ENCODE results near the gene NBDY. TPM values are rescaled to one million over a fixed set of nuclear protein-coding genes. Genes with fewer than 3 reads are reported as not detected.

NBDY gene
- polyA plus RNA-seq, 1 donor (not counting 4 experiments of a cell fraction or from before 2014, with no cell fraction given), result 41.1 TPM

DNA sequence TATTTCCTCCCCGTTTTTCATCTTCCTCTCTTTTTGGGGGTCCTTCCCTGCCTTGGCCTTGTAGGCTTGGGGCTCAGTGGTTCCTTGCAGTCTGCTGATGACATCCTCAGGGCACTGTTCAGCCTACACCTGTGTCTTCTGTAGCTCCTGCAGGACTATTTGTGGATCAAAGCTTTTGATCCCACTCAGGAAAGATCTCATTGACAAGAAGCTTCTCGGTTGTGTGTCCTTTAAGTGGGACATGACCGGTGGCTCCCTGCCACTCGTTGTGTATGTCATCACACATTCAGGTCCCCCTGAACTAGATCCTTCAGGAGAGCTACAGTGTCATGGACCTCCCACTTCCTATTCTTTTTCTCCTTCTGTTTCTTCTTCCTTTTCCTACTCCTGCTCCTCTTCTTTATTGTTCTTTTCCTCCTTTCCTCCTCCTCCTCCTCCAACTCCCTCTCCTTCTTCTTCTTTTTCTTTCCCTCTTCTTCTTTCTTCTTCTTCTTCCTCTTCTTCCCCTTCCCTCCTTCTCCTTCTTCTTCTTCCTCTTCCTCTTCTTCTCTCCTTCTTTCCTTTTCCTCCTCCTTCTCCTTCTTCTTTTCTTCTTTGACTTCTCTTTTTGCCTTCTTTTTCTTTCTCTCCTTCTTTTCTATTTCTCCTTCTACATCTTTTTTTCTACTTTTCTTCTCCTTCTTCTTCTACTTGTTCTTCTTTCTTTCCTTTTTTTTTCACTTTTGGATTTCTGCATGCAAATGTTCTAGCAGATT is 67.8 kb downstream of the NBDY start:
- no peaks in the 10 kb centered on the region for H3K9me3 ChIP-seq (ENCODE audit: control insufficient read depth, low read depth, low read length)
- no peaks in the 10 kb centered on the region for H3K9me1 ChIP-seq (ENCODE audit: control insufficient read depth, extremely low read depth, insufficient read depth, low read length)
- no peak overlapping the region for H3K9ac ChIP-seq (ENCODE audit: control insufficient read depth, extremely low read depth, insufficient read depth, low read length)
- H2AFZ ChIP-seq (ENCODE audit: control insufficient read depth, low read length), result no peak overlapping the region
- dilution Hi-C loops (cut with MboI; ENCODE audit: extremely low pct_ligation_motif_present, low sequenced_read_pairs), result no loop called here
- no peak overlapping the region for H3K4me3 ChIP-seq (ENCODE audit: control insufficient read depth in 2 of 3, extremely low read depth in 1 of 3, insufficient read depth in 2 of 3, low read depth in 1 of 3, low read length in 3 of 3)
- no peak for TF ChIP-seq EZH2 (IDR thresholded peaks at IDR 0.05; ENCODE audit: low read length)
- TF ChIP-seq, protein P1, sequence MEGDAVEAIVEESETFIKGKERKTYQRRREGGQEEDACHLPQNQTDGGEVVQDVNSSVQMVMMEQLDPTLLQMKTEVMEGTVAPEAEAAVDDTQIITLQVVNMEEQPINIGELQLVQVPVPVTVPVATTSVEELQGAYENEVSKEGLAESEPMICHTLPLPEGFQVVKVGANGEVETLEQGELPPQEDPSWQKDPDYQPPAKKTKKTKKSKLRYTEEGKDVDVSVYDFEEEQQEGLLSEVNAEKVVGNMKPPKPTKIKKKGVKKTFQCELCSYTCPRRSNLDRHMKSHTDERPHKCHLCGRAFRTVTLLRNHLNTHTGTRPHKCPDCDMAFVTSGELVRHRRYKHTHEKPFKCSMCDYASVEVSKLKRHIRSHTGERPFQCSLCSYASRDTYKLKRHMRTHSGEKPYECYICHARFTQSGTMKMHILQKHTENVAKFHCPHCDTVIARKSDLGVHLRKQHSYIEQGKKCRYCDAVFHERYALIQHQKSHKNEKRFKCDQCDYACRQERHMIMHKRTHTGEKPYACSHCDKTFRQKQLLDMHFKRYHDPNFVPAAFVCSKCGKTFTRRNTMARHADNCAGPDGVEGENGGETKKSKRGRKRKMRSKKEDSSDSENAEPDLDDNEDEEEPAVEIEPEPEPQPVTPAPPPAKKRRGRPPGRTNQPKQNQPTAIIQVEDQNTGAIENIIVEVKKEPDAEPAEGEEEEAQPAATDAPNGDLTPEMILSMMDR (optimal IDR thresholded peaks at IDR 0.05 in 1 of 3, IDR thresholded peaks at IDR 0.05 in 1 of 3, conservative IDR thresholded peaks at IDR 0.05 in 1 of 3; ENCODE audit: extremely low read depth in 1 of 3, insufficient read depth in 2 of 3, low read length in 3 of 3), result no peak
- H4K20me1 ChIP-seq (ENCODE audit: control insufficient read depth, extremely low read depth, insufficient read depth, low read length), result no peaks in the 10 kb centered on the region
- no peak overlapping the region for H3K4me2 ChIP-seq (ENCODE audit: control insufficient read depth, extremely low read depth, insufficient read depth, low read depth, low read length)
- no peaks in the 10 kb centered on the region for H3K79me2 ChIP-seq (ENCODE audit: control insufficient read depth, insufficient read depth, low read length)
- H3K4me1 ChIP-seq (ENCODE audit: control insufficient read depth, extremely low read depth, insufficient read depth, low read length), result peaks cover 2% of the 10 kb centered on the region
- no peak overlapping the region for H3K27ac ChIP-seq (ENCODE audit: control insufficient read depth, insufficient read depth, low read length)
- no peak for FAIRE-seq
- H3K27me3 ChIP-seq (ENCODE audit: control insufficient read depth, extremely low read depth, insufficient read depth, low read length), result no peaks in the 10 kb centered on the region
- DNase-seq (ENCODE audit: low read depth, low spot score), result no peak
- H3K36me3 ChIP-seq (ENCODE audit: control insufficient read depth in 2 of 2, extremely low read depth in 1 of 2, insufficient read depth in 2 of 2, low read length in 2 of 2), result peaks cover 0 to 2% of the 10 kb centered on the region in 2 experiments

DNA sequence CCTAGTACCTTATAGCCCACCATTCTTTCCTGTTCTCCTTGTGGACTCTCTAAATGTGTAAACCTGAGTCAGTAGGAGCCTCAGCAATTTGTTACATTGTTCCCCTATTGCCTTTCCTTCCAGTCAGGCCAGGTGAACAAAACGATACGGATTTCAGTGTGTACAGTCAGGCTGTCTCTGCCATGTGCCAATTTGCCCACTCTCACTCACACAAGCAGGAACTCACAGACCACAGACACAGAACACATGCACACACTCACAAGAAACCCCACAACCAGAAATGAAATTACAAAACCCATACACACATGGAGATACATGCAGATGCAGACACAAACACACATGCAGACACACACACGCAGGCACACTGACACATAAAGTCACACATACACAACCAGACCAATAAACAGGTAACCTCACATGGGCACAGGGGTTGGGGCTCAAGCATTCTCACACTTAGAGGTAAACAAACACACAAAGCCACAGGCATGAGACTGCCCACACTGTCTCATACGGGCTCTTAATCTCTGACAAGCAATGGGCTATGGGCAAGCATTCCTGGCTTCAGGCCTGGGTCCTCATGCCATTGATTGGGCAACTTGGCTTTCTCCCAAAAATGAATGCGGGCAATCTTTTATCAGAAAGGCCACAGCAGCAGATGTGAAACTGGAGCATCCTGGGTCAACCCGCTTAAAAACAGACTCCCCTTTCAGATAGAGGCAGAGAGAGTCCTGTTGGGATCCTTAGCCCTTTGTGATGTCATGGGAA is 68.7 kb downstream of the NBDY start:
- Histone ChIP-seq H3K27ac (ENCODE audit: control insufficient read depth, insufficient read depth, low read length) (no peak overlapping the region), H3K4me2 (ENCODE audit: control insufficient read depth, extremely low read depth, insufficient read depth, low read depth, low read length) (no peak overlapping the region), H3K4me1 (ENCODE audit: control insufficient read depth, extremely low read depth, insufficient read depth, low read length) (peaks cover 2% of the 10 kb centered on the region), H3K9ac (ENCODE audit: control insufficient read depth, extremely low read depth, insufficient read depth, low read length) (no peak overlapping the region), H3K79me2 (ENCODE audit: control insufficient read depth, insufficient read depth, low read length) (no peaks in the 10 kb centered on the region), H3K36me3 (ENCODE audit: control insufficient read depth in 2 of 2, extremely low read depth in 1 of 2, insufficient read depth in 2 of 2, low read length in 2 of 2) (peaks cover 0 to 2% of the 10 kb centered on the region in 2 experiments), H3K4me3 (ENCODE audit: control insufficient read depth in 2 of 3, extremely low read depth in 1 of 3, insufficient read depth in 2 of 3, low read depth in 1 of 3, low read length in 3 of 3) (no peak overlapping the region), H4K20me1 (ENCODE audit: control insufficient read depth, extremely low read depth, insufficient read depth, low read length) (no peaks in the 10 kb centered on the region), H2AFZ (ENCODE audit: control insufficient read depth, low read length) (no peak overlapping the region), H3K9me1 (ENCODE audit: control insufficient read depth, extremely low read depth, insufficient read depth, low read length) (no peaks in the 10 kb centered on the region), H3K9me3 (ENCODE audit: control insufficient read depth, low read depth, low read length) (no peaks in the 10 kb centered on the region), H3K27me3 (ENCODE audit: control insufficient read depth, extremely low read depth, insufficient read depth, low read length) (no peaks in the 10 kb centered on the region)
- TF ChIP-seq, protein P1 (optimal IDR thresholded peaks at IDR 0.05 in 1 of 3, IDR thresholded peaks at IDR 0.05 in 1 of 3, conservative IDR thresholded peaks at IDR 0.05 in 1 of 3; ENCODE audit: extremely low read depth in 1 of 3, insufficient read depth in 2 of 3, low read length in 3 of 3), result no peak
- no peak for TF ChIP-seq EZH2 (IDR thresholded peaks at IDR 0.05; ENCODE audit: low read length)
- dilution Hi-C loops (cut with MboI; ENCODE audit: extremely low pct_ligation_motif_present, low sequenced_read_pairs), result no loop called here
- FAIRE-seq, result no peak
- no peak for DNase-seq (ENCODE audit: low read depth, low spot score)

Data from keratinocyte (primary cell).